ENCODE measurements around the gene TIMP2. TPM values are rescaled to one million over a fixed set of nuclear protein-coding genes. Genes with fewer than 3 reads are reported as not detected.

Gene TIMP2
- total and polyA plus RNA-seq, 2 donors (not counting 3 experiments of a cell fraction or from before 2014, with no cell fraction given), result 138 to 318 TPM

DNA sequence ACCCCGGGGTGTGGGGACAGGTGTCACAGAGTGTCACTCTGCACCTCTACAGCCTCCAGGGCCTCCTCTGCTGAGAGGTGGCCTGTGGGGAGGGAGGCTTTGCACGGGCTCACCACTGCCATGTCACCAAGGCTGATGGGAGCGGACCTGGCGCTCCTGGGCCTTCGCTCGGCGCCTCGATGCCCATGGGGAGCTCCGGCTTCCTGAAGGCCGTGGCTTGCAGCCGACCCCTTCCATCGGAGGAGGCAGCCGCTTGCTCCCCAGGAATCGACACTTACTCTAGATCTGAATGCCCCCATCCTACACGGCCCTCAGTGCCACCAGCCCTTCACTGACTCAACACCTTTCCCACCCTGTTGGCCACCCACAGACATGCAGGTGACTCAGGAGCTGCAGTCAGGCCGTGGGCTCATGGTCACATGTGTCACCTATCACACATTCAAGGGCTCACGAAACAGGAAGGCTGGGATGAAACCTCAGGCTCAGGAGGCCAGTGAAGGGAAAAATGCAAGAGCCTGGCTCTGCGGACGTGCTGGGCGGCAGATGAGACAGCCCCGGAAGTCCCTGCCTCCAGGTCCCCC is 42.7 kb upstream of the TIMP2 start:
- Histone ChIP-seq H3K27me3 (ENCODE audit: control insufficient read depth in 2 of 2, insufficient read depth in 2 of 2, low read length in 2 of 2) (no peaks in the 10 kb centered on the region), H3K36me3 (ENCODE audit: control insufficient read depth in 2 of 2, extremely low read depth in 1 of 2, insufficient read depth in 2 of 2, low read length in 2 of 2) (no peaks in the 10 kb centered on the region), H3K9me3 (replicated peaks; ENCODE audit: control insufficient read depth, insufficient read depth, low read length) (no peaks in the 10 kb centered on the region), H3K4me2 (ENCODE audit: insufficient read depth, low read length) (no peak overlapping the region), H3K9me1 (replicated peaks; ENCODE audit: control insufficient read depth, extremely low read depth, insufficient read depth, low read length) (no peaks in the 10 kb centered on the region), H2AFZ (ENCODE audit: low read depth, low read length) (no peak overlapping the region), H3K4me1 (ENCODE audit: control insufficient read depth, extremely low read depth, insufficient read depth, low read length) (no peaks in the 10 kb centered on the region), H3K9ac (replicated peaks; ENCODE audit: extremely low read depth, insufficient read depth, low read length) (no peak overlapping the region), H4K20me1 (replicated peaks; ENCODE audit: control insufficient read depth, extremely low read depth, insufficient read depth, low read length) (no peaks in the 10 kb centered on the region), H3K79me2 (ENCODE audit: control insufficient read depth, insufficient read depth, low read length) (no peaks in the 10 kb centered on the region), H3K4me3 (replicated peaks in 1 of 3; ENCODE audit: insufficient read depth in 1 of 3, low read depth in 1 of 3, low read length in 3 of 3) (no peak overlapping the region), H3K27ac (ENCODE audit: insufficient read depth, low read depth, low read length) (no peak overlapping the region)
- intact Hi-C loops (cut with micrococcal nuclease) (no loop called here), dilution Hi-C loops (cut with MboI; ENCODE audit: extremely low pct_ligation_motif_present, low sequenced_read_pairs) (no loop called here)
- TF ChIP-seq JUN (IDR thresholded peaks at IDR 0.05; ENCODE audit: borderline replicate concordance, insufficient read depth, insufficient read length, low read depth) (no peak), POLR2A (IDR thresholded peaks at IDR 0.05; ENCODE audit: low read depth, low read length) (no peak), GATA2 (IDR thresholded peaks at IDR 0.05; ENCODE audit: insufficient read depth, insufficient read length, low read depth, low read length) (no peak), FOS (IDR thresholded peaks at IDR 0.05; ENCODE audit: borderline replicate concordance, insufficient read depth, low read length) (no peak), EZH2 (IDR thresholded peaks at IDR 0.05; ENCODE audit: borderline replicate concordance, low read depth, low read length, severe bottlenecking) (no peak), MYC (IDR thresholded peaks at IDR 0.05; ENCODE audit: low read depth, low read length) (no peak), POLR2AphosphoS5 (IDR thresholded peaks at IDR 0.05; ENCODE audit: insufficient read depth, low read depth, low read length) (no peak)
- TF ChIP-seq, protein P1, sequence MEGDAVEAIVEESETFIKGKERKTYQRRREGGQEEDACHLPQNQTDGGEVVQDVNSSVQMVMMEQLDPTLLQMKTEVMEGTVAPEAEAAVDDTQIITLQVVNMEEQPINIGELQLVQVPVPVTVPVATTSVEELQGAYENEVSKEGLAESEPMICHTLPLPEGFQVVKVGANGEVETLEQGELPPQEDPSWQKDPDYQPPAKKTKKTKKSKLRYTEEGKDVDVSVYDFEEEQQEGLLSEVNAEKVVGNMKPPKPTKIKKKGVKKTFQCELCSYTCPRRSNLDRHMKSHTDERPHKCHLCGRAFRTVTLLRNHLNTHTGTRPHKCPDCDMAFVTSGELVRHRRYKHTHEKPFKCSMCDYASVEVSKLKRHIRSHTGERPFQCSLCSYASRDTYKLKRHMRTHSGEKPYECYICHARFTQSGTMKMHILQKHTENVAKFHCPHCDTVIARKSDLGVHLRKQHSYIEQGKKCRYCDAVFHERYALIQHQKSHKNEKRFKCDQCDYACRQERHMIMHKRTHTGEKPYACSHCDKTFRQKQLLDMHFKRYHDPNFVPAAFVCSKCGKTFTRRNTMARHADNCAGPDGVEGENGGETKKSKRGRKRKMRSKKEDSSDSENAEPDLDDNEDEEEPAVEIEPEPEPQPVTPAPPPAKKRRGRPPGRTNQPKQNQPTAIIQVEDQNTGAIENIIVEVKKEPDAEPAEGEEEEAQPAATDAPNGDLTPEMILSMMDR (IDR thresholded peaks at IDR 0.05; ENCODE audit: extremely low read depth in 1 of 2, insufficient read depth in 1 of 2, low read depth in 1 of 2, low read length in 2 of 2), result no peak
- TF ChIP-seq, protein P2, sequence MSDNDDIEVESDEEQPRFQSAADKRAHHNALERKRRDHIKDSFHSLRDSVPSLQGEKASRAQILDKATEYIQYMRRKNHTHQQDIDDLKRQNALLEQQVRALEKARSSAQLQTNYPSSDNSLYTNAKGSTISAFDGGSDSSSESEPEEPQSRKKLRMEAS (IDR thresholded peaks at IDR 0.05; ENCODE audit: insufficient read depth, insufficient read length), result no peak
- no TSS peak for BruUV-seq (replicated peaks)
- FAIRE-seq (no peak), DNase-seq (ENCODE audit: low read depth, low spot score) (no peak)
- ChIA-PET POLR2A (no interaction called here), CTCF (interaction anchor here (0.7 to 9.1 kb wide), 4 partner anchors 11 to 115 kb away, joined by 3 to 171 read pairs (median 4); no protein-coding TSS in a partner anchor)
